PC-9 (cell line): ENCODE measurements around the gene CPN2. TPM values are rescaled to one million over a fixed set of nuclear protein-coding genes. Genes with fewer than 3 reads are reported as not detected.
A peak's percentile ranks its signal among the peaks of the same experiment; 100 is the strongest.

Source experiments
- BruUV-seq: library from RNA; stranded (reverse); fragments of 400-500 nt; replicated peaks from 2 replicates; lab custom pipeline; 2021; lab: Mats Ljungman, UMichigan
- CTCF ChIA-PET: fragments of 300-600 bp; sonication (Branson Sonifier 250); formaldehyde crosslinking; loops from one replicate; lab custom pipeline; 2022; ENCODE audit warnings: antibody characterized with exemption; lab: Charles Lee
- POLR2A ChIA-PET: fragments of 300-600 bp; sonication (Branson Sonifier 250); formaldehyde crosslinking; loops from one replicate; lab custom pipeline; 2022; ENCODE audit warnings: antibody characterized with exemption; ENCODE audit not compliant: unreplicated experiment; lab: Charles Lee
- DNase-seq, 2 experiments: peaks; one replicate each; pipeline versions ENCODE4 v3.0.0 to v3.0.0-alpha.2; 2015 to 2022; ENCODE audit warnings: mixed read lengths in 1 of 2
- H2AFZ ChIP-seq: fragments of 200-600 bp; sonication (generic); 2 replicates; pipeline ENCODE4 v1.8.1; 2017; ENCODE audit warnings: antibody characterized with exemption
- H3F3A ChIP-seq: fragments of 200-600 bp; sonication (generic); 2 replicates; pipeline ENCODE4 v1.8.1; 2017; ENCODE audit warnings: antibody characterized with exemption, mild to moderate bottlenecking, low read depth; ENCODE audit not compliant: insufficient read depth
- H3K27ac ChIP-seq: fragments of 200-600 bp; sonication (generic); 2 replicates; pipeline ENCODE4 v1.6.1; 2016; ENCODE audit warnings: mixed run types
- H3K27me3 ChIP-seq: fragments of 200-600 bp; sonication (generic); 2 replicates; pipeline ENCODE4 v1.6.1; 2016; ENCODE audit warnings: low read depth, mixed run types; ENCODE audit not compliant: insufficient read depth
- H3K36me3 ChIP-seq: fragments of 200-600 bp; sonication (generic); 2 replicates; pipeline ENCODE4 v1.6.1; 2016; ENCODE audit warnings: low read depth, mixed run types
- H3K4me1 ChIP-seq: fragments of 200-600 bp; sonication (generic); replicated peaks from 2 replicates; pipeline ENCODE4 v1.6.1; 2016; ENCODE audit warnings: mixed run types; ENCODE audit not compliant: insufficient read depth
- H3K4me2 ChIP-seq: fragments of 200-600 bp; sonication (generic); 2 replicates; pipeline ENCODE4 v1.6.1; 2017; ENCODE audit warnings: mixed run types
- H3K4me3 ChIP-seq: fragments of 200-600 bp; sonication (generic); 2 replicates; pipeline ENCODE4 v1.6.1; 2016; ENCODE audit warnings: mixed run types
- H3K79me2 ChIP-seq: fragments of 200-600 bp; sonication (generic); 2 replicates; pipeline ENCODE4 v1.6.1; 2017; ENCODE audit warnings: low read depth, mixed run types
- H3K9me2 ChIP-seq: fragments of 200-600 bp; sonication (generic); 2 replicates; pipeline ENCODE4 v1.8.1; 2017; ENCODE audit warnings: mild to moderate bottlenecking; ENCODE audit not compliant: insufficient read depth
- H3K9me3 ChIP-seq: fragments of 200-600 bp; sonication (generic); 2 replicates; pipeline ENCODE4 v1.8.1; 2016; ENCODE audit warnings: low read depth; ENCODE audit not compliant: insufficient read depth
- H4K20me1 ChIP-seq: fragments of 200-600 bp; sonication (generic); 2 replicates; pipeline ENCODE4 v1.8.1; 2017; ENCODE audit not compliant: insufficient read depth
- CTCF ChIP-seq: fragments of 200-600 bp; sonication (generic); conservative IDR thresholded peaks from 2 replicates; pipeline ENCODE4 v1.6.1; 2017; ENCODE audit warnings: mixed run types, antibody characterized with exemption, mild to moderate bottlenecking, moderate library complexity
- EZH2 ChIP-seq: fragments of 200-600 bp; sonication (generic); IDR thresholded peaks from 2 replicates; pipeline ENCODE4 v1.8.0; 2017; ENCODE audit warnings: antibody characterized with exemption, low read depth
- intact Hi-C: fragments of 100-400 bp; cut with micrococcal nuclease; formaldehyde crosslinking; loops from one replicate; pipeline ENCODE4 v1.10.0; 2022; ENCODE audit not compliant: unreplicated experiment
- total RNA-seq: library from RNA; stranded (reverse); gene quantifications from 2 replicates; pipeline ENCODE4 v1.2.3, GENCODE V29; 2021

Gene CPN2
- total RNA-seq, 1 experiment from 2014 or later: not detected

DNA sequence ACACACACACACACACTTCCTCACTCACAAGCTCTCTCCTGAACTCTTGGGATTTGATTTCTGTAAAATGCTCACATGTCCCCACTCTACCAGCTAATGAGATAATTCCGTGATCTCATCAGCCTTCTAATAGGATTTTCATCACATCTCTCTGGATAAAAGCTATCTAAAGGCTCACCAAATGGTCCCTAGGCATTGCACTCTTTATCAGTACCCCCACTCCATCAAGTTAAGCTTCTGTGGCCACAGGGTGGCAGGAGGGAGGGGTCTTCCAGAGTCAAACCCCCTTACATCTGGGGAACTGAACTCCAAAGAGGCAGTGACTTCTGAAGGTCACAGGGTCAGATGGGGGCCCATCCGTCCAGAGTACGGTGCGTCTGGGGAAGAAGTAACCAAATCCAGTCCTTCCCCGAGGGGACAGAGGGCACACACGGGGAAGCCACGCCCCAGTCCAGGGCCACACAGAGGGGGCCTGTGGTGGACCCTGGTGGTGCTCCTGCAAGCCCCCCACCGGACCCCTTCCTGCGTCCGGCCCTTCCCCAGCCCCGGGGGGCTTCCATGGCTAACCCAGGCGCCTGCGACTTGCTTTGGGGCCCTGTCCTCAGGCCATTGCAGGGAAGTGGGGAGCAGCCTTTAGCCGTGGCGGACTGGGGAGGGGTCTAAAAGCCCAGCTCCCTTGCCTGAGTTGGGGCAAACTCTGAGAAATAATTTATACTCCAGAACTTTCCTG, 25.5 kb downstream of the CPN2 start:
- no peaks in the 10 kb centered on the region; the same call in 1 of the 2 replicates for H3K9me3 ChIP-seq
- peaks cover 4% of the 10 kb centered on the region; the same call in 1 of the 2 replicates for H3K36me3 ChIP-seq
- H3K9me2 ChIP-seq: no peaks in the 10 kb centered on the region
- H3K27me3 ChIP-seq: no peaks in the 10 kb centered on the region
- CTCF ChIA-PET: no interaction called here
- intact Hi-C loops: no loop called here
- H3K4me2 ChIP-seq: no peak overlapping the region
- H3K4me3 ChIP-seq: no peak overlapping the region
- peaks cover 31% of the 10 kb centered on the region for H3K4me1 ChIP-seq
- no peak overlapping the region for H2AFZ ChIP-seq
- H3F3A ChIP-seq: peaks cover 78% of the 10 kb centered on the region
- no peak for TF ChIP-seq CTCF
- TF ChIP-seq EZH2: no peak
- BruUV-seq: no TSS peak
- no peaks in the 10 kb centered on the region for H4K20me1 ChIP-seq
- no peak overlapping the region for H3K27ac ChIP-seq
- no peak for DNase-seq
- peaks cover 16% of the 10 kb centered on the region for H3K79me2 ChIP-seq
- POLR2A ChIA-PET: no interaction called here

DNA sequence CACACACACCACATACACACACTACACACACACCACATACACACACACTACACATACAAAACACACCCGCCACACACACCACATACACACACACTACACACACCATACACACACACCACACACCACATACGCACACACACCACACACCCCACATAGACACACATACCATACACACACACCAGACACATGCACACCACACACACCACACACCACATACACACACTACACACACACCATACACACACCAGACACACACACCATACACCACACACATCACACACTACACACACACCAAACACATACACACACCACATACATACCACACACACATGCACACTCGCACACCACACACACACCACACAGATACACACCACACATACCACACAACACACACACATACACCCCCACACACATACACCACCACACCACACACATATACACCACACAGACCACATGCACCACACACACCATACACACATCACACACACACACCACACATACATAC, 26.3 kb downstream of the CPN2 start:
- H3K79me2 ChIP-seq: peaks cover 23% of the 10 kb centered on the region
- H3K36me3 ChIP-seq: peaks cover 11% of the 10 kb centered on the region
- no TSS peak for BruUV-seq
- H3K27me3 ChIP-seq: no peaks in the 10 kb centered on the region
- intact Hi-C loops: loop anchor here (5.0 kb wide), 2 partner anchors 253 to 733 kb away; partner anchors contain the start of gene OPA1
- H3K4me2 ChIP-seq: no peak overlapping the region
- H2AFZ ChIP-seq: no peak overlapping the region
- no peak for DNase-seq
- peaks cover 83% of the 10 kb centered on the region for H3F3A ChIP-seq
- H3K27ac ChIP-seq: peak overlapping the region; percentile 98; the same call in 1 of the 2 replicates
- H4K20me1 ChIP-seq: no peaks in the 10 kb centered on the region
- H3K9me2 ChIP-seq: no peaks in the 10 kb centered on the region
- peaks cover 36% of the 10 kb centered on the region for H3K4me1 ChIP-seq
- ChIA-PET CTCF (no interaction called here), POLR2A (no interaction called here)
- no peak overlapping the region for H3K4me3 ChIP-seq
- peaks cover 6% of the 10 kb centered on the region for H3K9me3 ChIP-seq
- TF ChIP-seq CTCF: no peak
- no peak for TF ChIP-seq EZH2

DNA sequence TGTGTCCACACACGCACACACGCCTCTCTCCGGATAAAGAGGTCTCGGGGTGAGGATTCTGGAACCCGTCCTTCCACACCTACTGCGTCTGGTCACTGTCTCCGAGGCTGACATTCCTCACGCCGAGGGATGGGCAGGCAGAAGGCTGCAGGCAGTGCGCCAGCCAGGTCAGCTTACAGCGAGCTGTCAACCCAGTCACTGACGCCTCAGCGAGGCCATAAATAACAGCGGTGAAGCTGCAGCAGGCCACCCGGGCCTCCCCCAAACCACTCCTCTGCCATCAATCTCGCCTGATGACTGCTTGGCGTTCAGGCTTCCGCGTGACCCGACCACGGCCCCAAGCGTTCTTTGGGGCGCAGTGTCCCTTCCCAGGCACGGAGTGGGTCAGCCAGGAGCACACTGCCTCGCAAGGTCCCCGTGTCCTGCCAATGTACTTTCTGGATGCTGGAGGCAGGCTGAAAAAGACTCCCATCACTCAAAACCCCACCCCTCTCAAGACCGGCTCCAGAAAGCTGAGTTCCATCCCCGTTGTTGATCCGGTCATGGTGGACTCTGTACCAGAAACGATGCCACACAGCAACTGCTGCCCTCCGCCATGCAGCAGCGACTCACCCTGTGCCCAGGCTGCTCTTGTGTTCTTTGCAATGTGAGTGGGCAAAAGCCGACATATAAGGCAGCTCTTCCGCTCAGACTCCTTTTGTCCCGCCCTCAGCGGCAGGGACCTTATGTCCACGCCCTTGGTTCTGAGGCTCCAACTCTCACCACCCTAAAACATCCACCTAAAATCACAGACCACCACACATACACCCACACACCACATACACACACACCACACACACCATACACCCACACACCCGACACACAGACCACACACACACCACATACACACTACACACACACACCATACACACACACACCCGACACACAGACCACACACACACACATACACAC, 27.1 kb downstream of the CPN2 start:
- H3K27me3 ChIP-seq: no peaks in the 10 kb centered on the region
- TF ChIP-seq EZH2 (no peak), CTCF (no peak)
- no peak overlapping the region for H3K4me3 ChIP-seq
- ChIA-PET POLR2A (no interaction called here), CTCF (no interaction called here)
- peaks cover 14% of the 10 kb centered on the region for H3K9me3 ChIP-seq
- intact Hi-C loops: loop anchor here (2.0 to 5.0 kb wide), 5 partner anchors 27 to 732 kb away; partner anchors contain the start of gene OPA1
- H3K36me3 ChIP-seq: peaks cover 20% of the 10 kb centered on the region
- peaks cover 31% of the 10 kb centered on the region for H3K79me2 ChIP-seq
- no peaks in the 10 kb centered on the region for H4K20me1 ChIP-seq
- no peaks in the 10 kb centered on the region for H3K9me2 ChIP-seq
- peak overlapping the region; percentile 98 for H3K27ac ChIP-seq
- no TSS peak for BruUV-seq
- peak; percentile 60 to 72 for DNase-seq
- no peak overlapping the region for H2AFZ ChIP-seq
- H3K4me1 ChIP-seq: peaks cover 39% of the 10 kb centered on the region
- H3K4me2 ChIP-seq: peak overlapping the region; percentile 86
- peaks cover 88% of the 10 kb centered on the region for H3F3A ChIP-seq
